ENCODE measurements around the gene TRPC4.

The TRPC4 gene

GRCh38 chr13:37680137-37680536 is 189.4 kb downstream of the TRPC4 start:
- H3K27ac ChIP-seq (ENCODE audit: low read depth, low read length): no peak overlapping the region
- no peaks in the 10 kb centered on the region for H3K9me2 ChIP-seq (replicated peaks; ENCODE audit: insufficient read depth, low read length)
- H3K9me3 ChIP-seq (ENCODE audit: insufficient read depth, low read length): no peaks in the 10 kb centered on the region
- no peaks in the 10 kb centered on the region for H3K79me2 ChIP-seq (ENCODE audit: insufficient read depth, low read length)
- TF ChIP-seq, protein P1, sequence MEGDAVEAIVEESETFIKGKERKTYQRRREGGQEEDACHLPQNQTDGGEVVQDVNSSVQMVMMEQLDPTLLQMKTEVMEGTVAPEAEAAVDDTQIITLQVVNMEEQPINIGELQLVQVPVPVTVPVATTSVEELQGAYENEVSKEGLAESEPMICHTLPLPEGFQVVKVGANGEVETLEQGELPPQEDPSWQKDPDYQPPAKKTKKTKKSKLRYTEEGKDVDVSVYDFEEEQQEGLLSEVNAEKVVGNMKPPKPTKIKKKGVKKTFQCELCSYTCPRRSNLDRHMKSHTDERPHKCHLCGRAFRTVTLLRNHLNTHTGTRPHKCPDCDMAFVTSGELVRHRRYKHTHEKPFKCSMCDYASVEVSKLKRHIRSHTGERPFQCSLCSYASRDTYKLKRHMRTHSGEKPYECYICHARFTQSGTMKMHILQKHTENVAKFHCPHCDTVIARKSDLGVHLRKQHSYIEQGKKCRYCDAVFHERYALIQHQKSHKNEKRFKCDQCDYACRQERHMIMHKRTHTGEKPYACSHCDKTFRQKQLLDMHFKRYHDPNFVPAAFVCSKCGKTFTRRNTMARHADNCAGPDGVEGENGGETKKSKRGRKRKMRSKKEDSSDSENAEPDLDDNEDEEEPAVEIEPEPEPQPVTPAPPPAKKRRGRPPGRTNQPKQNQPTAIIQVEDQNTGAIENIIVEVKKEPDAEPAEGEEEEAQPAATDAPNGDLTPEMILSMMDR (IDR thresholded peaks at IDR 0.05; ENCODE audit: insufficient read depth, low read length, poor library complexity, severe bottlenecking): no peak
- no peak for TF ChIP-seq EZH2phosphoT487 (conservative IDR thresholded peaks at IDR 0.05; ENCODE audit: low read length)
- H3F3A ChIP-seq (ENCODE audit: insufficient read depth): no peaks in the 10 kb centered on the region
- H2AFZ ChIP-seq (ENCODE audit: low read depth, low read length, severe bottlenecking): no peak overlapping the region
- H4K20me1 ChIP-seq (ENCODE audit: low read depth, low read length): no peaks in the 10 kb centered on the region
- H3K36me3 ChIP-seq (ENCODE audit: low read length): no peaks in the 10 kb centered on the region
- no peak overlapping the region for H3K9ac ChIP-seq (ENCODE audit: low read length)
- H3K27me3 ChIP-seq (ENCODE audit: low read length): no peaks in the 10 kb centered on the region
- no peak overlapping the region for H3K4me3 ChIP-seq (ENCODE audit: insufficient read depth, low read length, poor library complexity, severe bottlenecking)
- H3K4me2 ChIP-seq (ENCODE audit: low read depth, low read length, poor library complexity, severe bottlenecking): no peak overlapping the region

DNA sequence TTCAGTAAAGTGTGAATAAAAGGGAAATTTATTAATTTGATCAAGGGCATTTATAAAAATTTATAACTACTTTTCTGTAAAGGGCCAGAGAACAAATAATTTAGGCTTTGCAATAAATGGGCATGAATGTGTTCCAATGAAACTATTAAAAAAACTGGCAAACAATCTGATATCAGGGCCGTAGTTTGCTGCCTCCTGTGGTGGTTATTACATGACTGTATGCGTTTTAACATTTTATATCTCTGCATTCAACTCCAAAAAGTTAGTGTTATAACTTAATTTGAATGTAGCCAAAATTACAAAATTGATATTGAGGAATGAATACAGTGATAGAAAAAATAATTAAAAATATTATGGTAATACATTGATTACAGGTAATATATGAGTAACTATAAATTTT is 190.5 kb downstream of the TRPC4 start:
- Histone ChIP-seq H3K36me3 (ENCODE audit: low read length) (no peaks in the 10 kb centered on the region), H3K9me3 (ENCODE audit: insufficient read depth, low read length) (no peaks in the 10 kb centered on the region), H3K4me3 (ENCODE audit: insufficient read depth, low read length, poor library complexity, severe bottlenecking) (no peak overlapping the region), H3K27ac (ENCODE audit: low read depth, low read length) (no peak overlapping the region), H3K9ac (ENCODE audit: low read length) (no peak overlapping the region), H3K27me3 (ENCODE audit: low read length) (no peaks in the 10 kb centered on the region), H4K20me1 (ENCODE audit: low read depth, low read length) (no peaks in the 10 kb centered on the region), H3K4me2 (ENCODE audit: low read depth, low read length, poor library complexity, severe bottlenecking) (no peak overlapping the region), H2AFZ (ENCODE audit: low read depth, low read length, severe bottlenecking) (no peak overlapping the region), H3K9me2 (replicated peaks; ENCODE audit: insufficient read depth, low read length) (no peaks in the 10 kb centered on the region), H3K79me2 (ENCODE audit: insufficient read depth, low read length) (no peaks in the 10 kb centered on the region), H3F3A (ENCODE audit: insufficient read depth) (no peaks in the 10 kb centered on the region)
- TF ChIP-seq EZH2phosphoT487 (conservative IDR thresholded peaks at IDR 0.05; ENCODE audit: low read length): no peak
- TF ChIP-seq, protein P1 (IDR thresholded peaks at IDR 0.05; ENCODE audit: insufficient read depth, low read length, poor library complexity, severe bottlenecking): no peak

- H3F3A ChIP-seq (ENCODE audit: insufficient read depth): no peaks in the 10 kb centered on the region
- no peaks in the 10 kb centered on the region for H3K9me2 ChIP-seq (replicated peaks; ENCODE audit: insufficient read depth, low read length)
- no peak overlapping the region for H2AFZ ChIP-seq (ENCODE audit: low read depth, low read length, severe bottlenecking)
- H3K9ac ChIP-seq (ENCODE audit: low read length): no peak overlapping the region
- H3K4me2 ChIP-seq (ENCODE audit: low read depth, low read length, poor library complexity, severe bottlenecking): no peak overlapping the region
- no peaks in the 10 kb centered on the region for H4K20me1 ChIP-seq (ENCODE audit: low read depth, low read length)
- no peaks in the 10 kb centered on the region for H3K36me3 ChIP-seq (ENCODE audit: low read length)
- no peaks in the 10 kb centered on the region for H3K27me3 ChIP-seq (ENCODE audit: low read length)
- no peak overlapping the region for H3K27ac ChIP-seq (ENCODE audit: low read depth, low read length)
- H3K4me3 ChIP-seq (ENCODE audit: insufficient read depth, low read length, poor library complexity, severe bottlenecking): no peak overlapping the region
- no peaks in the 10 kb centered on the region for H3K9me3 ChIP-seq (ENCODE audit: insufficient read depth, low read length)
- TF ChIP-seq, protein P1 (IDR thresholded peaks at IDR 0.05; ENCODE audit: insufficient read depth, low read length, poor library complexity, severe bottlenecking): no peak
- no peak for TF ChIP-seq EZH2phosphoT487 (conservative IDR thresholded peaks at IDR 0.05; ENCODE audit: low read length)
- no peaks in the 10 kb centered on the region for H3K79me2 ChIP-seq (ENCODE audit: insufficient read depth, low read length)
Observed at GRCh38 chr13:37669845-37670244, 199.7 kb downstream of the TRPC4 start.
